Stomach smooth muscle (tissue), 2 donors: ENCODE results near the gene C9.

Source experiments
- H3K27ac ChIP-seq: one replicate; pipeline ENCODE4 v1.7.0; 2013; ENCODE audit warnings: mild to moderate bottlenecking, low read length, inconsistent platforms
- H3K27me3 ChIP-seq, 2 donors: one replicate each; pipeline ENCODE4 v1.7.0; 2013; ENCODE audit warnings: low read length in 2 of 2; ENCODE audit not compliant: insufficient read depth in 2 of 2, control insufficient read depth in 1 of 2
- H3K36me3 ChIP-seq, 2 donors: one replicate each; pipeline ENCODE4 v1.7.0; 2013; ENCODE audit warnings: low read length in 2 of 2; ENCODE audit not compliant: control insufficient read depth in 2 of 2, insufficient read depth in 2 of 2
- H3K4me1 ChIP-seq: one replicate; pipeline ENCODE4 v1.7.0; 2013; ENCODE audit warnings: low read length; ENCODE audit not compliant: control insufficient read depth, insufficient read depth
- H3K4me3 ChIP-seq, 2 donors: one replicate each; pipeline ENCODE4 v1.7.0; 2013; ENCODE audit warnings: low read length in 2 of 2
- H3K9ac ChIP-seq, 2 donors: one replicate each; pipeline ENCODE4 v1.7.0; 2013; ENCODE audit warnings: low read length in 2 of 2, mild to moderate bottlenecking in 1 of 2
- H3K9me3 ChIP-seq, 2 donors: one replicate each; pipeline ENCODE4 v1.7.0; 2013; ENCODE audit warnings: low read length in 2 of 2; ENCODE audit not compliant: control insufficient read depth in 2 of 2
- donor health status: healthy.
- donor health status: Pancreatic carcinoma.

Gene C9

GRCh38 chr5:39399135-39400036 lies 35.1 kb upstream of the C9 start:
- Histone ChIP-seq H3K4me3 (no peak overlapping the region), H3K27me3 (no peaks in the 10 kb centered on the region), H3K9me3 (no peaks in the 10 kb centered on the region), H3K27ac (peak overlapping the region; percentile 7), H3K9ac (peak overlapping the region in 1 of 2 donors; percentile 28), H3K36me3 (no peaks in the 10 kb centered on the region), H3K4me1 (no peaks in the 10 kb centered on the region)

GRCh38 chr5:39396843-39397242 lies 32.5 kb upstream of the C9 start:
- Histone ChIP-seq H3K4me3 (no peak overlapping the region), H3K27ac (no peak overlapping the region), H3K9me3 (no peaks in the 10 kb centered on the region), H3K9ac (no peak overlapping the region), H3K36me3 (peaks cover 0 to 7% of the 10 kb centered on the region in 2 donors), H3K4me1 (no peaks in the 10 kb centered on the region), H3K27me3 (no peaks in the 10 kb centered on the region)

- Histone ChIP-seq H3K4me3 (no peak overlapping the region), H3K27me3 (no peaks in the 10 kb centered on the region), H3K27ac (no peak overlapping the region), H3K4me1 (no peaks in the 10 kb centered on the region), H3K9me3 (no peaks in the 10 kb centered on the region), H3K9ac (no peak overlapping the region), H3K36me3 (peaks cover 10 to 11% of the 10 kb centered on the region in 2 donors)
These were observed 31.2 kb upstream of the C9 start for GRCh38 chr5:39395521-39395920.

GRCh38 chr5:39394946-39395345 lies 30.7 kb upstream of the C9 start:
- Histone ChIP-seq H3K9me3 (no peaks in the 10 kb centered on the region), H3K27ac (no peak overlapping the region), H3K4me1 (no peaks in the 10 kb centered on the region), H3K4me3 (no peak overlapping the region), H3K27me3 (no peaks in the 10 kb centered on the region), H3K9ac (no peak overlapping the region), H3K36me3 (peaks cover 14 to 16% of the 10 kb centered on the region in 2 donors)

GRCh38 chr5:39390945-39391344 lies 26.6 kb upstream of the C9 start:
- H3K36me3 ChIP-seq: peaks cover 16 to 25% of the 10 kb centered on the region in 2 donors

DNA sequence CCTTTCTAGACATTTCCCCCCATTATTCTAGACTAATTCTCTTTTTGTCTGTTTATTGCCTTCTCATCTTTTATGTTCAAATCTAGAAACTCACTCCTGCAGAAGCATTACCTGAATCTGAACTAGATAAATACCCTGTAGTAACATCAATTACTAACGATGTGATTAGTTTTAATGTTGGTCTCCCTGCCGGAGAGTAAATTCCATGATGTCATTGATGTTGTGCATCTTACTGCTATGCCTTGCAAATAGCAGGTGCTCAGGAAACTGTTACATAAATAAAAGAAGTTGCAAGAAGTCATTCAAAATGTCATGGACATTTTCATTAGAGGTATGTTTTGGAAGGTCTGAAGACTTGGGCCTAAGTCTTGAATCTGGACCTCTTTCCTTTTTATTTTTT lies 23.0 kb upstream of the C9 start:
- H3K9ac ChIP-seq: no peak overlapping the region
- H3K27ac ChIP-seq: no peak overlapping the region
- no peaks in the 10 kb centered on the region for H3K4me1 ChIP-seq
- no peak overlapping the region for H3K4me3 ChIP-seq
- H3K9me3 ChIP-seq: no peaks in the 10 kb centered on the region
- peaks cover 21 to 32% of the 10 kb centered on the region in 2 donors for H3K36me3 ChIP-seq
- H3K27me3 ChIP-seq: no peaks in the 10 kb centered on the region

More at GRCh38 chr5:39390945-39391344, 26.6 kb upstream of the C9 start:
- no peak overlapping the region for H3K27ac ChIP-seq
- no peak overlapping the region for H3K9ac ChIP-seq
- H3K4me3 ChIP-seq: no peak overlapping the region
- H3K4me1 ChIP-seq: no peaks in the 10 kb centered on the region
- no peaks in the 10 kb centered on the region for H3K9me3 ChIP-seq
- H3K27me3 ChIP-seq: no peaks in the 10 kb centered on the region

DNA sequence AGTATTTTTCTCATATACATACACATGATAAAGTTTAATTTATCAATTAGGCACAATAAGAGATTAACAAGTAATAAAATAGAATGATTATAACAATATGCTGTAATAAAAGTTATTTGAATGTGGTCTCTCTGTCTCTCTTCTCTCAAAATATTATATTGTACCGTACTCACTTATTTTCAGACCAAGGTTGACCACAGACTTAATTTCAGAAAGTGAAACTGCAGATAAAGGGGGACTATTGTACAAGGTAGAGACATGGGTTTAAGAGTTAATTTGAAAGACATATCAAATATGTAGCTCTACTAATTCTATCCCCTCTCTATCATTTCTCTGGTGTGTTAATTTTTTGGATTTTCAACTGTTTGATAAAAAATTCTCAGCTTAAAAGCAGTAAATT lies 20.0 kb upstream of the C9 start:
- H3K4me3 ChIP-seq: no peak overlapping the region
- no peak overlapping the region for H3K9ac ChIP-seq
- no peaks in the 10 kb centered on the region for H3K9me3 ChIP-seq
- peaks cover 4% of the 10 kb centered on the region for H3K4me1 ChIP-seq
- peaks cover 27 to 30% of the 10 kb centered on the region in 2 donors for H3K36me3 ChIP-seq
- H3K27me3 ChIP-seq: no peaks in the 10 kb centered on the region
- no peak overlapping the region for H3K27ac ChIP-seq

DNA sequence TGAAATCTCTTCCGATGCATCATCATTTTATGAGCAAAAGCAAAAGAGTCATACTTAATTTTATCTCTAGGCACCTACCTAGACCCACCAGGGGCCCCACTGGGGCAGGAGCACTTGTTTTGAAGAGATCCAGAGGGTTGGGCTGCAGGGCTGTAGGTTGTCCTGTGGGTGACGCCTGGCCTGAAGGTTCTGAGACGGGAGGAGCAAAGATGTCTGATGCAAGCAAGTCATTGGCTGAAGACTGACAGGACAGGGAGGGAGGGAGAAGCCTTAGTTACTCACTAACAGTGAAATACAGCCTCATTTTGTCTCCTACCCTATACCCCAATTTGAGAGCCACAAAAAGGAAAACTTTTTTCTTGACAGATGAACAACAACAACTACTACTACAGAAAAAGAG lies 17.1 kb upstream of the C9 start:
- H3K9me3 ChIP-seq: no peaks in the 10 kb centered on the region
- H3K27ac ChIP-seq: no peak overlapping the region
- H3K4me3 ChIP-seq: no peak overlapping the region
- H3K9ac ChIP-seq: no peak overlapping the region
- H3K27me3 ChIP-seq: no peaks in the 10 kb centered on the region
- peaks cover 20 to 34% of the 10 kb centered on the region in 2 donors for H3K36me3 ChIP-seq
- peaks cover 6% of the 10 kb centered on the region for H3K4me1 ChIP-seq

- H3K4me1 ChIP-seq: peaks cover 6% of the 10 kb centered on the region
- H3K36me3 ChIP-seq: peaks cover 20 to 34% of the 10 kb centered on the region in 2 donors
These were observed 15.4 kb upstream of the C9 start for GRCh38 chr5:39379693-39380092.

DNA sequence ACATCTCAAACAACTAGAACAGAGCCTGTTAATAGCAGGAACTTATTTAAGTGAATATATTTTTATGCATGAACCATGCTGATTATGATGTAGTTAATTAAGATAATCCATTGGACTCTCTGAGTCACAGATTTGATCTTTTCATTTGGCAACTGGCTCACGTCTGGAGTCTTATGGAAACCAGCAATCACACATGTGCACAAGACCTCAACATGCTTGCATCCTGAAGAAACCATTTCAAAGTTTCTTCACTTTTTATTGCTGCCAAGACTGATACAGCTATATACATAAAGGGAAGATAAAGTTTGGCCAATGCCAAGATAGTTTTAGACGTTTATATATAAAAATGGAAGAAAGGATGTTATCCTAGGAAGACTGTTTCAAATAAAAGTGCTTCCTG lies 13.3 kb upstream of the C9 start:
- no peak overlapping the region for H3K9ac ChIP-seq

More at GRCh38 chr5:39379693-39380092, 15.4 kb upstream of the C9 start:
- H3K9ac ChIP-seq: no peak overlapping the region
- no peak overlapping the region for H3K4me3 ChIP-seq
- no peaks in the 10 kb centered on the region for H3K27me3 ChIP-seq
- no peaks in the 10 kb centered on the region for H3K9me3 ChIP-seq
- no peak overlapping the region for H3K27ac ChIP-seq

GRCh38 chr5:39376293-39376714 lies 12.0 kb upstream of the C9 start:
- Histone ChIP-seq H3K36me3 (peaks cover 11 to 28% of the 10 kb centered on the region in 2 donors), H3K9me3 (no peaks in the 10 kb centered on the region), H3K4me1 (peaks cover 6% of the 10 kb centered on the region), H3K4me3 (no peak overlapping the region), H3K27ac (no peak overlapping the region), H3K27me3 (no peaks in the 10 kb centered on the region), H3K9ac (no peak overlapping the region)

More for the DNA sequence above, 13.3 kb upstream of the C9 start:
- no peaks in the 10 kb centered on the region for H3K27me3 ChIP-seq
- H3K27ac ChIP-seq: no peak overlapping the region
- H3K9me3 ChIP-seq: no peaks in the 10 kb centered on the region
- peaks cover 6% of the 10 kb centered on the region for H3K4me1 ChIP-seq
- H3K36me3 ChIP-seq: peaks cover 17 to 35% of the 10 kb centered on the region in 2 donors
- no peak overlapping the region for H3K4me3 ChIP-seq
